Adipose tissue (tissue), 3 donors: ENCODE data around the gene SMG6. TPM values are rescaled to one million over a fixed set of nuclear protein-coding genes. Genes with fewer than 3 reads are reported as not detected.

Experiments used
- H3K27ac ChIP-seq: one replicate; pipeline ENCODE4 v1.5.1; 2013; ENCODE audit warnings: low read depth, low read length
- WGBS, 3 donors: extraction: QIAGEN DNeasy Blood & Tissue Kit; methylation state at CpG; one replicate each; pipeline ENCODE4 v1.1.7; 2013; 5-methylcytosine and 5-hydroxymethylcytosine counted together
- polyA plus RNA-seq, 3 donors: library from polyadenylated mRNA; stranded (reverse); fragments of 200-250 nt; gene quantifications; one replicate each; pipeline ENCODE4 v1.2.3, GENCODE V29; 2013
- donor health status: healthy with polysubstance abuse.
- donor health status: Bipolar disorder and iron deficiency.
- donor health status: healthy.

The SMG6 gene
- polyA plus RNA-seq, 3 donors = 8.8 to 28.3 (median 18.7) TPM

GRCh38 chr17:2240541-2240940, 63.0 kb downstream of the SMG6 start:
- WGBS, 3 donors = 74 to 88% (median 79%) methylated on average over 13 of the region's 13 CpGs
- H3K27ac ChIP-seq = no peak overlapping the region

DNA sequence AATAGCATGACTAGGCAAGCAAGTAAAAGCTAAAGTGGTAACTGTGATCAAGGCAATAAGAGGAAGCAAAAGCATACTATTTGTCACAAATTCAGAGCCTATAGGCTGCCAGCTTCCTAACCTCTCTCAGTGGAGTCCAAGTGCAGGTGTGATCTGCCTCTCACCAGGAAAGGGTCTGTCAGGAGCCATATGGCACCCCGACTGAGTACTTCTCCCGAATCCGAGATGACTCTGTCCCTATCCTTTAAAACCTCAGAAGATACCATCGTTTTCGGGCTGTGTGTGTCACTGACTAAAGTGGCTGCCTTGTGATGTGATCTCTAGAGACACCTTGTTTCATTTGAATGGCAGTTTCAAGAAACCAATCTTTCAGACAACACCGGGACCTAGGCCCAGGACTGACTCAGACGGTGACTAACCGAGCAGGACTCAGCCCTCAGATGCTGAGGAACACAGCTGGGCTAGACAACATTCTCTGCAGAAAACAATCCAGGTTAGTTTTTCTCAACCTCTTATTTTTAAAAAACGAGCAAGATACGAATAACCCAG, 63.6 kb downstream of the SMG6 start:
- peak overlapping the region; percentile 72 for H3K27ac ChIP-seq
- 69 to 80% (median 76%) methylated on average over 10 of the region's 10 CpGs for WGBS, 3 donors

DNA sequence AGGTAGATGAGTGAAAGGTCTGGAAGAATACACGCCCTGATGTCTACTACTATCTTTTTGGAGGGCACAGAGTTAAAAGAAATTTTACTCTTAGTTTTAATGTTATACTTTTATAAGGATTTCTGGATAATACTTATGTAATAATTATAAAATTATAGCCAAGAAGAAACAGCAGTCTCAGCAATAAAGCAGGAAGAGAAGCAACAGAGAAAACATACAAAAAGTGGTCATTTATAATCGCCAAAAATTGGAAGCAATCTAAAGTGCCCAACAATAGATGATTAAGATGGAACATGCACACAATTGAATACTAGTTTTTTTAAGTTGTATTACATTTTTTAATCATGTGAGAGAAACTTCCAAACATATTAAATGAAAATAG, 64.4 kb downstream of the SMG6 start:
- no peak overlapping the region for H3K27ac ChIP-seq

DNA sequence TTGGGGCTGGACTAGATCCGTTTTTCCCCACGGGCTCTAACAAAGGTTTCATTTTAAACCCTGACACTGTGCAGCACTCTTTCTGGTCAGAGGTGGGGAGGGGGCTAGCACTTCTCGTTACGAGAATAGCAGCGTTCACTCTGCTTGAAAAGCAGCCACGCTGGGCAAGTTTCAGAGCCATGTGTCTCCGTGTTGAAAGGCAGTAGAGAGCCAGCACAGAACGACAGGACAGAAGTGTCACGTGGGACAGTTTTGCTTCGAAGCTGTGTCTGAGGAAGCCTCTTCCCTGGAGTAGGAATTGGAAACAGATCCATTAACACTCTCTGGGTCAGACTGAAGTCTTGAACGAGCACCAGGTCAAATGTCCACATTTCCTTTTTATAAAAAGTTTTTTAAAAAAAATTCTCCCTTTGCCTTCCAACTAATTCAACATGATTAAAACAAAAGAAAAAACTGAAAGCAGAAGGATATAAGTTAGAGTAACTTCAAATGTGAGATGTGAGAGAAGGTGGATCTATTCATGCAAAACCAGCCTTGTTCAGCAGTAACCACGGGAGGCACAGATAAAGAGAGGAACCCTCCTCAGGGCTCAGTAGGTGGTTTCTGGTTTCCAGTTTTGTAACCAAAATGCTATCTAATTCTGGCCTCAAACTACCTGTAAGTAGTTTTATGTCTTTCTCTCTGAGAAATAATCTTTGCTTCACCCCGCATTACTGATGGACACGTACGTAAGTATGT, 65.0 kb downstream of the SMG6 start:
- 54 to 73% (median 54%) methylated on average over 15 of the region's 15 CpGs for WGBS, 3 donors
- peak overlapping the region; percentile 68 for H3K27ac ChIP-seq

More for the DNA sequence above, 64.4 kb downstream of the SMG6 start:
- WGBS, 3 donors = 69 to 81% (median 70%) methylated on average over 2 of the region's 2 CpGs

DNA sequence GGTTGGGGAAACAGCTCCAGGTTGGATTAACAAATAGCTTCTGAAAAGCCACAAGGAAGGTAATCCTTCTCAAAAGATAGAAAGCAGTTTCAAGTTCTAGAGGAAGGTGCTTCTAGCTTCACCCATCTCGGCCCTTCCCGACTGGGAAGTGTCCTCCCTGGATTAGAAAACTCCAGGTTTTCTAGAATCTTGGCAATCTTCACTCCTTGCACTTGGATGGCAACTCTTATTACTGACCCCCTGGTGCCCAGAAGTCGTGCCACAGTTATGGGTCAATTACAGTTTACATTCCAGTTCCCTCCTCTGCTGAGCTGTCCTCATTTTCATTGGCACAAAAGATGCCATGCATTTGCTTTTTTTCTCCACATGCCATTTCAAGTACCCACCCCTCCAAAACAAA, 65.6 kb downstream of the SMG6 start:
- WGBS, 3 donors = 42 to 74% (median 67%) methylated on average over 3 of the region's 3 CpGs

DNA sequence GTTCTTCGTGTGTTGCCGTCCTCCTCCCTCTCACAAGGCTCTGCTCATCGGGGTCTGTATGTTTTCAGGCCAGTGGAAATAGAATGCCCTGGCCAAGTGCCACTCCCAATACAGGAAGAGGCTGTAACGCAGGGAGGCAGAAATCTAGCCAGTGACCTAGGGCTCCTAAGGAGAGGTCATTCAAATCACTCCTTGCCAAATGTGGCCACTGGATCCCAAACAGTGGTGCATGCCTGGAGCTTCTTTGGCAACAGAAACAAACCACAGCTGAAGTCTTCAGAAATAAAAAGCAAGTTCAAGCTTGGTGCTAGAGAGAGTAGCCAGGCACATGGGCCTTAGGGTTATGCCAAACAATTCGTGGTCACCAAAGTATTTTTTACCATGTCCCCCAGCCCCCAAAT, 66.1 kb downstream of the SMG6 start:
- H3K27ac ChIP-seq = peak overlapping the region; percentile 11
- 39 to 65% (median 44%) methylated on average over 5 of the region's 5 CpGs for whole genome bisulfite sequencing, 3 donors

More for the DNA sequence above, 65.6 kb downstream of the SMG6 start:
- H3K27ac ChIP-seq = no peak overlapping the region

DNA sequence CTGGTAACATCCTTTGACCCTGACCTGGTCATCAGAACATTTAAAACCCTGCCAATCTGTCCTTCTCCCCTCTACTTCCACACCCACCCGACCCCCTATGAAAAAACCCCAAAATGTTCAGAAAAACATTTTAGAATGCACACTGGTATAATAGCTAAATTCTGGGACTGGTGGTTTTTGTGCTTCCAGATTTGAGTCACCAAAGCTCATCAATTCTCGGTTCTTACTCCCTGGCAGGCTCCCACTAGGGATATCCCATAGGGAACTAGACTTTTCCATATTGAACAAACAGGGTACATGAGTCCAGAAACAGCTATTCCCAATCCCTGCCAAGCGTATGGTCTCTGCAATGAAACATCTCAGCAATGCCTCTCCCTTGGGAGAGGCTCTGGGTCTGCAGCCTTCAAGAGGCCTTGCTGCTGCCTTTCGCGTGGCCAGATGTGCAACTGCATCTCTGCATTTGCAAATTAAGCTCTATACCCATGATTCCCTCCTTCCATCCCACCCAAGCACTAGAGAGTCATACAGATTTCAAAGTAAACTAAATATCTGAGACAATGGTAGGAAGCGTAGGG, 67.7 kb downstream of the SMG6 start:
- WGBS, 3 donors = 55 to 79% (median 56%) methylated on average over 6 of the region's 6 CpGs
- no peak overlapping the region for H3K27ac ChIP-seq

DNA sequence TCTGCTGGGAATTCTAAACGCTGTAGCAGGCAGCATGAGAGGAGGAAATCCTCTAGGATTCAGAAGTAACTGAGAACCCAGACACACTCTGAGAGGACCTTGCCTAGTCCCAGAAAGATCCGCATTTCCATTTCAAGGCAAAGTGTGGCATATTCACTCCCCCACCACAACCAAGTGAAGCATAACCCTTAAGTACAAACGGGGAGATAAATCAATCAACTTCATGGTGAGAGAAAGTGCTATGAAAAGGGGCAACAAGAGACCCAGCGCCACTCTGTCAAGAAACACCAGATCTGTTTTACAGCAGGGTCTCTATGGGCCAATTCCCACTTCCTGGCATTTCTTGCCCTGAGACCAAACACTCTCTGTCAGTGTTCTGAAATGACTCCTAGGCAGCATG, 68.3 kb downstream of the SMG6 start:
- 74 to 80% (median 76%) methylated on average over 4 of the region's 4 CpGs for WGBS, 3 donors
- H3K27ac ChIP-seq = no peak overlapping the region

DNA sequence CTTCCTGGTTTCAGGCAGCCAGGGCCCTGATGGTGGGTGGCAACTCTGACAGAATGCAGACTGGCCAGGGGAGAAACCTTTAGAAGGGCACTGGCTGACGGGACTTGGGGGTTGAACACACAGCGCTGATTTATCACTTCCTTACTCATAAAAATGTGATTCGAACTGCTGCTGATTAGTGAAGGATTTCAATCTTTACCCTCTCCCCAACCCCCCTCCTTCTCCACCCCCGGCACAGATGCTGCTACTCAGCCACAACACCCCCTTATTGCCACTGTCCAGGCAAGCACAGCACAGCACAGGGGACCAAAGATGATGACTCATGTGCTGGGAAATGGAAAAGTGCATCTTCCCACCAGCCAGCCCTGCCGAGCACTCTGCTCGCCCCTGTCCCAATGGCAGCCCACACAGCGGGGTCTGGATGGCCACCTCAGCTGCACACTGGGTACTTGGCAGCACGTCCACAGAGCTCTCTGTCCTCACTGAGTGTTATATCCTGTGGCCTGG, 70.1 kb downstream of the SMG6 start:
- WGBS, 3 donors = 61 to 79% (median 71%) methylated on average over 8 of the region's 8 CpGs
- peak overlapping the region; percentile 17 for H3K27ac ChIP-seq

GRCh38 chr17:2232244-2232638, 71.3 kb downstream of the SMG6 start:
- H3K27ac ChIP-seq = no peak overlapping the region
- WGBS, 3 donors = 58 to 62% (median 59%) methylated on average over 9 of the region's 9 CpGs

DNA sequence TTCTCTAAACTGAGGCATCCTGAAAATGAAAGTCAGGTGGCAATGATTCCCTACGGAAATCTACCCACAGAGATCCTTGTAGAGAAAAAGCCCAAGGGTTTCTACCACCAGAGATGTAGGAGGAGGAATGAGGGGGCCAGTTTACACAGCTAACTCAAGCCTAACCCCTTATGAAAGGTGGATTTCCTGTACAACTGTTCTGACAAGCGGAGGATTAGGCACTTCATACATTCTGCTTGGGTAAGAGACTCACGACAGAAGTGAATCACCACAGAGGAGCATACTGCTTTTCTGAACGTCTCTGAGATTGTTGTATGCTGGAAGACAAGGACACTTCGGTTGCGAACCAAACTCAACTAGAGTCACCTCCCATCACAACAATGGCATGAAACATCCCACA, 72.7 kb downstream of the SMG6 start:
- WGBS, 3 donors = 64 to 76% (median 74%) methylated on average over 6 of the region's 6 CpGs
- H3K27ac ChIP-seq = no peak overlapping the region

- 85 to 87% (median 86%) methylated on average over 6 of the region's 6 CpGs for WGBS, 3 donors
Measured at GRCh38 chr17:2227025-2227699, 76.4 kb downstream of the SMG6 start.

DNA sequence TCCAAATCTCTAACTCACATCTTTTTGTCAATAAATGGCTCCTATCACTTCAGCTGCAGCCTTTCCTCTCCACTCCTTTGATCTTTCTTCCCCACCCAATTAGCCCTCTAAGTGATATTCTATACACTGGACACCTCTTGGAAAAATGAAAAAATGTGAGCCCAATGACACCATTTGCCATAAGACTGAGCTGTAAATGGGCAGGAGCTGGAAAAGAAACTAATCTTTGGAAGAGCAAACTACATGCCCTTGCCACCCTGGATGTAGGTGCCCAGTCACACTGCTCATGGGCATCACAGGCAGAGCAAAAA, 80.0 kb downstream of the SMG6 start:
- H3K27ac ChIP-seq = no peak overlapping the region

More at GRCh38 chr17:2227025-2227699, 76.4 kb downstream of the SMG6 start:
- H3K27ac ChIP-seq = no peak overlapping the region

DNA sequence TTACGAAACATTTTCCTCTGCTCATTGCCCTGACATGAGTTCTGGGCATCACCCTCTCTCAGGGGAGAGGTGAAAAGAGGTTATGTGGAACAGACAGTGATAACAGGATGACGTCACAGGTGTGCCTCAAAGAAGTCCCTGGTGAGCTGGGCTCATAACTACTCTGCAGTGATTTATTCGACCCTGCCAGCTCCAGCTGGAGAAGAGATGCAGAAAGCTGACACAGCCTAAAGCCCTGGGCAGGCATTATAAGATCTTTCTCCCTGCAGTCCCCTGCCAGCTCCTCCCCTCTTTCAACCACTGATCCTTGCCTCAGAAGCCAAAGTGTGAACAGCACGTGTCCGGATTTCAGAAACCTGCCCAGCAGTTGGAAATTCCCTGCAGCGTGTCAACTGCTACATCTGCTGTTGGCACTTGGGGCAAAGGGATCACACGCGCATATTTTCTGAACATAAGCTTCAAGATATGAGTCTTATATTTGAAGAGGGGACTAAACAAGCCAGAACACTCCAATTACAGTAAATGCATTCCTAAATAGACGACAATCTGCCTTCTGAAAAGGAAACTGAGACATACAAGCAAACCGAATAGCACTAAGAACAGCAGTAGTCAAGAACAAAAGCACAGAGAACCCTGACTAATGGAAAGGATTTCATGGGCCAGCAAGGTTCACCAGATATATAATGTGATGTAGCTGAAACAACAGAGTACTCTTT, 80.5 kb downstream of the SMG6 start:
- no peak overlapping the region for H3K27ac ChIP-seq
- 39 to 59% (median 58%) methylated on average over 10 of the region's 10 CpGs for WGBS, 3 donors

- 63 to 83% (median 75%) methylated on average over 3 to 5 of the region's 5 CpGs for WGBS, 3 donors
- H3K27ac ChIP-seq = no peak overlapping the region
Measured at GRCh38 chr17:2222301-2222700, 81.3 kb downstream of the SMG6 start.

- H3K27ac ChIP-seq = no peak overlapping the region
- WGBS, 3 donors = 87 to 94% (median 93%) methylated on average over 8 of the region's 8 CpGs
Measured at GRCh38 chr17:2218426-2218825, 85.2 kb downstream of the SMG6 start.

GRCh38 chr17:2215616-2216364, 87.8 kb downstream of the SMG6 start:
- WGBS, 3 donors = 6 to 60% (median 12%) methylated on average over 18 of the region's 18 CpGs
- peak overlapping the region; percentile 4 for H3K27ac ChIP-seq
